Panc1 (cell line): ENCODE measurements around the gene OTUD1.

Experiments used
- SIN3A ChIP-seq: IDR thresholded peaks from 2 replicates; pipeline ENCODE4 v1.6.1; 2012; ENCODE audit warnings: low read depth, mild to moderate bottlenecking, low read length, moderate library complexity, borderline replicate concordance; ENCODE audit not compliant: insufficient read depth
- TF ChIP-seq, protein P1 (sequence below): fragments of 450-650 bp; IDR thresholded peaks from 2 replicates; pipeline ENCODE4 v1.5.1; 2017; ENCODE audit warnings: mild to moderate bottlenecking
- TF ChIP-seq, protein P2 (sequence below), 2 experiments: IDR thresholded peaks; 2 replicates each; pipeline ENCODE4 v1.6.1; 2011 to 2012; ENCODE audit warnings: low read depth in 2 of 2, control low read depth in 1 of 2, low read length in 1 of 2, mild to moderate bottlenecking in 1 of 2, moderate library complexity in 1 of 2; ENCODE audit not compliant: insufficient read depth in 1 of 2

DNA sequence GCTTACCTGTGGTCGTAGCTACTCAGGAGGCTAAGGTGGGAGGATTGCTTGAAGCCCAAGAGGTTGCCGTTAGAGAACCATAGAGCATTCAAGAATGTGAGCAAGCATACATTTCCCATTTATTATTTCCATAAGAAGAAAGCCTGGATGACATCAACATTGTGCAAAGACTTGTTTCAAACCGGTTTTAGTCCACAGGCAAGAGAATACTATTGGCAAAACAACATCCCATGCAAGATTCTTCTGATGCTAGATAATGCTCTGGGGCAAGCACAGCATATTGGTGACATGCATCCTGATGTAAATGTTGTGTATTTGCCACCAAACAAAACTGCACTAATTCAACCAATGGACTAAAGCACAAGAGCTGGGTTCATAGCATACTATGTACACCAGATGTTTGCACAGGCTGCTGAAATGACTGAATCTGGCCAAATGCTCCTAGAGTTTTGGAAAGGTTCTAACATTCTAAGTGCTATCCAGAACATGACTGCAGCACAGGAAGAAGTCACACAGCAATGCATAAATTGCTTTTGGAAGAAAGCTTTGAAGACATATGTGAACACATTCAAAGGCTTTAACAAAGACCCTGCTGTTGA lies 42.6 kb downstream of the OTUD1 start:
- TF ChIP-seq, protein P1, sequence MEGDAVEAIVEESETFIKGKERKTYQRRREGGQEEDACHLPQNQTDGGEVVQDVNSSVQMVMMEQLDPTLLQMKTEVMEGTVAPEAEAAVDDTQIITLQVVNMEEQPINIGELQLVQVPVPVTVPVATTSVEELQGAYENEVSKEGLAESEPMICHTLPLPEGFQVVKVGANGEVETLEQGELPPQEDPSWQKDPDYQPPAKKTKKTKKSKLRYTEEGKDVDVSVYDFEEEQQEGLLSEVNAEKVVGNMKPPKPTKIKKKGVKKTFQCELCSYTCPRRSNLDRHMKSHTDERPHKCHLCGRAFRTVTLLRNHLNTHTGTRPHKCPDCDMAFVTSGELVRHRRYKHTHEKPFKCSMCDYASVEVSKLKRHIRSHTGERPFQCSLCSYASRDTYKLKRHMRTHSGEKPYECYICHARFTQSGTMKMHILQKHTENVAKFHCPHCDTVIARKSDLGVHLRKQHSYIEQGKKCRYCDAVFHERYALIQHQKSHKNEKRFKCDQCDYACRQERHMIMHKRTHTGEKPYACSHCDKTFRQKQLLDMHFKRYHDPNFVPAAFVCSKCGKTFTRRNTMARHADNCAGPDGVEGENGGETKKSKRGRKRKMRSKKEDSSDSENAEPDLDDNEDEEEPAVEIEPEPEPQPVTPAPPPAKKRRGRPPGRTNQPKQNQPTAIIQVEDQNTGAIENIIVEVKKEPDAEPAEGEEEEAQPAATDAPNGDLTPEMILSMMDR: no peak
- TF ChIP-seq SIN3A: no peak
- TF ChIP-seq, protein P2, sequence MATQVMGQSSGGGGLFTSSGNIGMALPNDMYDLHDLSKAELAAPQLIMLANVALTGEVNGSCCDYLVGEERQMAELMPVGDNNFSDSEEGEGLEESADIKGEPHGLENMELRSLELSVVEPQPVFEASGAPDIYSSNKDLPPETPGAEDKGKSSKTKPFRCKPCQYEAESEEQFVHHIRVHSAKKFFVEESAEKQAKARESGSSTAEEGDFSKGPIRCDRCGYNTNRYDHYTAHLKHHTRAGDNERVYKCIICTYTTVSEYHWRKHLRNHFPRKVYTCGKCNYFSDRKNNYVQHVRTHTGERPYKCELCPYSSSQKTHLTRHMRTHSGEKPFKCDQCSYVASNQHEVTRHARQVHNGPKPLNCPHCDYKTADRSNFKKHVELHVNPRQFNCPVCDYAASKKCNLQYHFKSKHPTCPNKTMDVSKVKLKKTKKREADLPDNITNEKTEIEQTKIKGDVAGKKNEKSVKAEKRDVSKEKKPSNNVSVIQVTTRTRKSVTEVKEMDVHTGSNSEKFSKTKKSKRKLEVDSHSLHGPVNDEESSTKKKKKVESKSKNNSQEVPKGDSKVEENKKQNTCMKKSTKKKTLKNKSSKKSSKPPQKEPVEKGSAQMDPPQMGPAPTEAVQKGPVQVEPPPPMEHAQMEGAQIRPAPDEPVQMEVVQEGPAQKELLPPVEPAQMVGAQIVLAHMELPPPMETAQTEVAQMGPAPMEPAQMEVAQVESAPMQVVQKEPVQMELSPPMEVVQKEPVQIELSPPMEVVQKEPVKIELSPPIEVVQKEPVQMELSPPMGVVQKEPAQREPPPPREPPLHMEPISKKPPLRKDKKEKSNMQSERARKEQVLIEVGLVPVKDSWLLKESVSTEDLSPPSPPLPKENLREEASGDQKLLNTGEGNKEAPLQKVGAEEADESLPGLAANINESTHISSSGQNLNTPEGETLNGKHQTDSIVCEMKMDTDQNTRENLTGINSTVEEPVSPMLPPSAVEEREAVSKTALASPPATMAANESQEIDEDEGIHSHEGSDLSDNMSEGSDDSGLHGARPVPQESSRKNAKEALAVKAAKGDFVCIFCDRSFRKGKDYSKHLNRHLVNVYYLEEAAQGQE (IDR thresholded peaks at IDR 0.05; ENCODE audit: insufficient read depth in 1 of 2, low read depth in 2 of 2, low read length in 1 of 2): no peak
